Pulmonary artery endothelial cell (primary cell): ENCODE measurements around the gene FAM156B. TPM values are rescaled to one million over a fixed set of nuclear protein-coding genes. Genes with fewer than 3 reads are reported as not detected.
"Not testable (repeated sequence)": the region's sequence is repeated elsewhere in the genome, so short reads cannot be mapped to it uniquely, and the experiment has no call there.

Experiments
- DNase-seq: peaks from one replicate; pipeline ENCODE4 v3.0.0-alpha.2; 2011; ENCODE audit warnings: low read depth, low spot score
- total RNA-seq: library from RNA; depleted of rRNA; stranded (reverse); fragments of >200 nt; gene quantifications from 2 replicates; pipeline ENCODE4 v1.2.3, GENCODE V29; 2014

FAM156B gene
- total RNA-seq, 1 donor from 2014 or later = 8.1 TPM

DNA sequence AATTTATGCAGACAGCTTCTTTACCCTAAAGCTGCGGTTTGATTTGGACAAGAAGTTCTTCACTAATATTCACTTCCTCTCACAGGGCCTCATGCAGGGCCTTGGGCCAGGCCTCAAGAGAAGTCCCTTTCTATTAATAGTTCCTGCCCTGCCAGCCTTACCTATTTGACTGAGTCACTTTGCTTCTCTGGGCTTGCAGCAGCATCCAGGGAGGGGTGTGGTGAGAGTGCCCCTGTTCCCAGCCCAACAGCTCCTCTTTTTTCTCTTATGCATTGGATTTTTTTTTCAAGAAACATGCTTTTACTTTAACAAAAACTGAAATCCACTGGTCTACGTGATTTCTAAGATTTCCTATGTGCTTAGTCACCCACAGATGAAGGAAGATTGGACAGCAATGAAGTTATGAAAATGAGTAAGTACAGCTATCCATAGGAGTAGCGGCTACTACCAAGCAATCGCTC, 26.7 kb downstream of the FAM156B start:
- no peak for DNase-seq

- DNase-seq = not testable (repeated sequence)
These were observed 33.1 kb downstream of the FAM156B start for GRCh38 chrX:52930214-52930613.

GRCh38 chrX:52933213-52933612, 36.1 kb downstream of the FAM156B start:
- DNase-seq = no peak

DNA sequence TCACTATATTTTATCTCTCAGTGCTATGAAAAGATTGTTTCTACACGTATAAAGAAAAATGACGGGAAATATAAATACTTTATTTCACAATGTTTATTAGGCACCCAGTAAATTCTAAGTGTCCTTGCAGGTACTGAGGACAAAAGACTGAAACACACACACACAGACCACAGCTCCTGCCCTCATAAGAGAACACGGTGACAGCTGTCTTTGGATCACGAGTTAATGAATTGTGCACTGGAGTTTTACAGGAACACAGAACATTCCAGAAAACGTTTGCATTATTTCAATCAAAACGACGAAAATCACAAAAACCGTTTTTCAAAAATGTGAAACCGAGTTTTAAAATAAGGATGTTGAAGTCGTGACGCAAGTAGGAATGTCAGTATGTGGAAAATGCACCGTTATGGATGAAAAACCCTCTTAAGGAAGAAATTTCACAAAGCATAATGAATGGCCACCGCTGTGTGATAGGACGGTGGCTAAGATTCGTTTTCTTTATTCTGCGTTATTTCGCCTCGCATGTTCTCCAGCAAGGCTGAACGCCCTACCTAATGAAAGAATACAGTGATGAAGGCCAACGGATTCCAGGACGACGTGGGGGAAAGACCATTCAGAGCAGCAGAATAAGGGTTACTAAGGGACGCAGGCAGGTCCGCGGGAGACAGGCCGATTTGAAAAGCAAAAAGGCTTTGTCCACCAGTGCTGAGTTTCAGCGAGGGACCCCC, 37.0 kb downstream of the FAM156B start:
- DNase-seq = no peak

GRCh38 chrX:52934704-52935469, 37.8 kb downstream of the FAM156B start:
- DNase-seq = peak; percentile 89

- not testable (repeated sequence) for DNase-seq
These were observed 38.3 kb downstream of the FAM156B start for GRCh38 chrX:52935470-52935784.

DNA sequence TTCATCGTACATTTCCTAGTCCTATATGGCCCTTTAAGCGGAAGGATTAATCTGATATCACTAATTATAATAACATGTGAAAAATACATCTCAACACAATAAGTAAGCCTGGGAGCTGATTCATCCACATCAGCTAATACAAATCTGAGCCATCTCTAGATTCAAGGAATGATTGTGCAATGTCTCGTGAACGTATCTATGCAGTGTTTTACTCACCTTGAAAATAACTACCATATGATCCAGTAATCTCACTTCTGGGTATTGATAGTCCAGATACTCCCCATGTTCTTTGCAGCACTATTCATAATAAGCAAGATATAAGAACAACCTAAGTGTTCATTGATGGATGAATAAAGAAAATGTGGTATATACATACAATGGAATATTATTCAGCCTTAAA, 43.6 kb downstream of the FAM156B start:
- not testable (repeated sequence) for DNase-seq

GRCh38 chrX:52941728-52942127, 44.6 kb downstream of the FAM156B start:
- not testable (repeated sequence) for DNase-seq

DNA sequence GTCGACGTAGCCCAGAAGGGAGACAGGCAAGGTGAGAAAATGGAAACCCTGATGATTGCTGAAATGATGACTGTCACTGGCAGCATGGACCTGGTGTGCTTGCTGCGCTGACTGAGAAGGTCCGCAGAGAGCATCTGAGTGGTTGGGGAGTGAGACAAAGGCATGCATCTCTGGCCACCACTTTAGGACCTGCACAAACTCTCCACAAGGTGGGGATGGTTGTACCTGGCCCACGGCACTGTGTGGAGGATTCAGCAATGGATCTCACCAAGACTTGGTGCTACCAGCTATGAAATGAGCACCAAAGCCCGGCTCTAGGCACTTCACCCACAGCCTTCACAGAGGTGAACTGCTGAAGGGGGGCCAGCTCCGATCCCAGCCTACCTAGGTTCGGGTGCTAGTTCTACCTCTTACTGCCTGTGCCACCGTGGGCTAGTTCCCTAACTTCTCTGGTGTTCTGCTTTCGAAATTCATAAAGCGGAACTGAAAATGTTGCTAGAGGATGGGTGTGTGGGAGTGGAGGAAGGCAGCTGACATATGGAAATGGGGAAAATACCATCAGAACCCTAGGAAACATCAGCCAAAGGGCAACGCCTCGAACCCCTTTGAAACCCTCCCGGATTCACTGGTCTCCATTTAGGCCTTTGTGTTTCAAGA, 48.8 kb downstream of the FAM156B start:
- not testable (repeated sequence) for DNase-seq

GRCh38 chrX:52947501-52947900, 50.4 kb downstream of the FAM156B start:
- DNase-seq = not testable (repeated sequence)

DNA sequence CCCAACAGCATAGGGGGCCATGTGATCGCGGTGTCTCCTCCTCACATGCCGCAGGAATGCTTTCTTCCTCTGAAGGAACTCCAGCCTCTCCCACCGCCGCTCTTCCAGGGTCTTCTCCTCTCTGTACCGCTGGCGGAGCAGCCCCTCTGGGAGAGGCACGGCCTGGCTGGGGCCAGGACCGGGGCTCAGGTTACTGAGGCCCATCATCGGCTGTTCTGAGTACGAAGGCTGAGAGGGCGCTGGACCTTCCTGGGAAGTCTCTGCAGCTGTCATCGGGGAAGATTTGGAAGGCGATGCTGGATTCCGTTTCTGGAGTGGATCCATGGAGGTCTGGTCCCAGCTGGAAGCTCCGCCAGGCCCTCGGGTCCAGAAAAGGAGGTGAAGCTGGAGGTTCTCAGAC, 51.1 kb downstream of the FAM156B start:
- DNase-seq = not testable (repeated sequence)

- not testable (repeated sequence) for DNase-seq
These were observed 52.2 kb downstream of the FAM156B start for GRCh38 chrX:52949325-52949724.

DNA sequence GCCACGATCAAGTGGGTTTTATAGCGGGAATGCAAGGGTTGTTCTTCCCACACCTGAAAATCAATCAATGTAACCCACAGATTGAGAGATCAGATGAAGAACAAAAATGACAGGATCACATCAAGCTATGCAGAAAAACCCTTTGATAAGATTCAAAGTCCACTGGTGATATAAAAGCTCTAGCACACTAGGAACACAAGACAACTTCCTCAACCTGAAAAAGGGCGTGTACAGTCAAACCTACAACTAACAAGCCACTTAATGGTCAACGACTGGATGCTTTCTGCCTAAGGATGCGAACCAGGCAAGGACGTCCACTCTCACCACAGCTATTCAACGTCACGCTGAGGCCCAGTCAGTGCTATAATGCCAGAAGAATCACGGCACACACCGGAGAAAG, 52.8 kb downstream of the FAM156B start:
- DNase-seq = not testable (repeated sequence)

Other genes with a start within 250 kb of the FAM156B start
- gene SSX7, start 242.4 kb upstream of the FAM156B start, total RNA-seq = not detected in 2 replicates
- 0.14 TPM in 1 of 2 replicates, not detected in the other for gene SSX2, start 190.2 kb upstream of the FAM156B start, total RNA-seq
- not detected in 2 replicates for gene SSX2B, start 146.1 kb upstream of the FAM156B start, total RNA-seq
- not detected in 2 replicates for gene SPANXN5, start 99.9 kb upstream of the FAM156B start, total RNA-seq
- not detected in 2 replicates for gene XAGE5, start 86.0 kb upstream of the FAM156B start, total RNA-seq
- gene XAGE3, start 29.2 kb upstream of the FAM156B start, total RNA-seq = not detected in 2 replicates
- gene FAM156A, start 61.2 kb downstream of the FAM156B start, total RNA-seq = 3.7 and 7.4 TPM in 2 replicates
- gene GPR173, start 151.5 kb downstream of the FAM156B start, total RNA-seq = 2.7 and 3.2 TPM in 2 replicates
- 9.8 and 10.0 TPM in 2 replicates for gene TSPYL2, start 185.0 kb downstream of the FAM156B start, total RNA-seq
- 4.6 and 5.7 TPM in 2 replicates for gene KANTR, start 196.8 kb downstream of the FAM156B start, total RNA-seq